ENCODE data around the gene GOLPH3L. TPM values are rescaled to one million over a fixed set of nuclear protein-coding genes. Genes with fewer than 3 reads are reported as not detected.
"Not testable (repeated sequence)": the region's sequence is repeated elsewhere in the genome, so short reads cannot be mapped to it uniquely, and the experiment has no call there.

GOLPH3L gene
- total RNA-seq, 1 donor from 2014 or later, result 14.3 TPM

- no peak for DNase-seq
These were observed 81.4 kb downstream of the GOLPH3L start for GRCh38 chr1:150615346-150616201.

- DNase-seq, result peak; percentile 40
These were observed 83.7 kb downstream of the GOLPH3L start for GRCh38 chr1:150613061-150613920.

GRCh38 chr1:150612014-150612345 is 85.0 kb downstream of the GOLPH3L start:
- DNase-seq, result no peak

- no peak for DNase-seq
These were observed 86.4 kb downstream of the GOLPH3L start for GRCh38 chr1:150610576-150610975.

- DNase-seq, result no peak
These were observed 87.2 kb downstream of the GOLPH3L start for GRCh38 chr1:150609732-150610131.

- no peak for DNase-seq
These were observed 90.4 kb downstream of the GOLPH3L start for GRCh38 chr1:150606463-150607142.

- not testable (repeated sequence) for DNase-seq
These were observed 91.6 kb downstream of the GOLPH3L start for GRCh38 chr1:150605451-150605731.

GRCh38 chr1:150604226-150604588 is 92.7 kb downstream of the GOLPH3L start:
- no peak for DNase-seq

- DNase-seq, result no peak
These were observed 93.2 kb downstream of the GOLPH3L start for GRCh38 chr1:150603711-150604110.

- not testable (repeated sequence) for DNase-seq
These were observed 94.6 kb downstream of the GOLPH3L start for GRCh38 chr1:150602372-150602771.

- no peak for DNase-seq
These were observed 95.4 kb downstream of the GOLPH3L start for GRCh38 chr1:150601540-150601939.

GRCh38 chr1:150598346-150598745 is 98.6 kb downstream of the GOLPH3L start:
- DNase-seq, result not testable (repeated sequence)

GRCh38 chr1:150596976-150597375 is 100.0 kb downstream of the GOLPH3L start:
- no peak for DNase-seq

Small RNA genes within 50 kb of the gene (small RNA-seq; reads per million reads assigned to genes)
- not detected for gene RF00015 (ENCODE audit: low replicate concordance)
- not detected for gene RF00561 (ENCODE audit: low replicate concordance)
- gene RNU6-1042P (ENCODE audit: low replicate concordance), result not detected

Other genes with a start within 250 kb of the GOLPH3L start
- 14.8 TPM for gene TARS2, start 209.7 kb downstream of the GOLPH3L start, total RNA-seq
- 4.4 TPM for gene ECM1, start 189.0 kb downstream of the GOLPH3L start, total RNA-seq
- not detected for gene FALEC, start 181.4 kb downstream of the GOLPH3L start, total RNA-seq
- 22.1 TPM for gene ADAMTSL4, start 147.7 kb downstream of the GOLPH3L start, total RNA-seq
- 172 TPM for gene MCL1, start 117.5 kb downstream of the GOLPH3L start, total RNA-seq
- gene ENSA, start 67.5 kb downstream of the GOLPH3L start, total RNA-seq, result 89.7 TPM
- gene HORMAD1, start 23.7 kb upstream of the GOLPH3L start, total RNA-seq, result 0.39 TPM
- gene CTSS, start 68.6 kb upstream of the GOLPH3L start, total RNA-seq, result 54.9 TPM
- gene CTSK, start 111.1 kb upstream of the GOLPH3L start, total RNA-seq, result 177 TPM
- 48.4 TPM for gene ARNT, start 179.4 kb upstream of the GOLPH3L start, total RNA-seq
- 0.10 TPM for gene CTXND2, start 190.0 kb upstream of the GOLPH3L start, total RNA-seq
- gene SETDB1, start 229.2 kb upstream of the GOLPH3L start, total RNA-seq, result 36.5 TPM

Data from skin of body (tissue), 3 donors.